GM19468 (cell line): ENCODE measurements around the gene RAB4A.

Experiments used
- ATAC-seq: cut with Tn5 transposase; IDR thresholded peaks from one replicate; pipeline ENCODE4 v1.9.1; 2021; ENCODE audit warnings: mild to moderate bottlenecking, moderate library complexity, moderate number of reproducible peaks; ENCODE audit not compliant: unreplicated experiment; ENCODE audit errors: extremely low read depth

RAB4A gene

DNA sequence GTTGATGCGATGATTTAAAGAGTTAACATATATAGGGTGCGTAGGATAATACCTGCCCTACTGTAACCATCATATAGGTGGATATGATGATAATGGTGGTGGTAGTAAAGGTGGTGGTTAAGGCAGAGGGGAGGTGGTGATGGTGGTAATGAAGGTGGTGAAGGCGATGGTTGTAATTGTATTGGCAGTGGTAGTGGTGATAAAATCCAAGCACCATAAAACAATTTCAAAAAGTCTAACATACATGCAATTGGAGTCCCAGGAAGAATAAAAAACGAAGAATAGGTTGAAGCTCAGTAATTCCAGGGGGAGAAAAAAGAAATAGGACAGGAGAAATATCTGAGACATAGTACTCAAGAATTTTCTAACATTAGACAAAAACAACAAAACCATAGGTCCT is 27.3 kb upstream of the RAB4A start:
- ATAC-seq: no peak

DNA sequence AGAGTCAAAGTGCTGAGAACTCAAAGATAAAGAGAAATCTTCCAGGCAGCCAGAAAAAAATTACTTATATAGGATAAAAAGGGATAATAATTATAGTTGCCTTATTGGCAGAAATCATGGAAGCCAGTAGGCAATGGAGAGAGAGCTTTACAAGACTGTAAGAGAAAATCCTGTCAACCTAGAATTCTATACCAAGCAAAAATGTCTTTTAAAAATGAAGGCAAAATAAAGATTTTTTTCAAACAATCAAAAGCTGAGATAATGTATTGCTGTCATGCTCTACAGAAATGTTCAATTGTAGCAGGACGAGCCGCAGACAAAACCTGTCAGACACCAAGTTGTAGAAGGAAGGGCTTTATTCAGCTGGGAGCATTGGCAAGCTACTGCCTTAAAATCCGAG is 26.8 kb upstream of the RAB4A start:
- ATAC-seq: no peak

DNA sequence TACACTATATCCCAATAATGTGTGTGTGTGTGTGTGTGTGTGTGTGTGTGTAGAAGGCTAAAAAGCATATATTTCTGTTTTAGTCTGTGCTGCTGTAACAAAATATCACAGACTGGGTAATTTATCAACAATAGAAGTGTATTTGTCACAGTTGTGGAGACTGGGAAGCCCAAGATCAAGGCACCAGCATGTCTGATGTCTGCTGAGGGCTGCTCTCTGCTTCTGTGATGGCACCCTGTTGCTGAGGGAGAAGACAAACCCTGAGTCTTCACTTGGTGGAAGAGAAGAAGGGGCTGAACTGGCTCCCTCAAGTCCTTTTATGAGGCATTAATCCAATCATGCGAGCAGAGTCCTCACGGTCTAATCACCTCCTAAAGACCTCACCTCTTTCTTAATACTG is 23.0 kb upstream of the RAB4A start:
- ATAC-seq: no peak

DNA sequence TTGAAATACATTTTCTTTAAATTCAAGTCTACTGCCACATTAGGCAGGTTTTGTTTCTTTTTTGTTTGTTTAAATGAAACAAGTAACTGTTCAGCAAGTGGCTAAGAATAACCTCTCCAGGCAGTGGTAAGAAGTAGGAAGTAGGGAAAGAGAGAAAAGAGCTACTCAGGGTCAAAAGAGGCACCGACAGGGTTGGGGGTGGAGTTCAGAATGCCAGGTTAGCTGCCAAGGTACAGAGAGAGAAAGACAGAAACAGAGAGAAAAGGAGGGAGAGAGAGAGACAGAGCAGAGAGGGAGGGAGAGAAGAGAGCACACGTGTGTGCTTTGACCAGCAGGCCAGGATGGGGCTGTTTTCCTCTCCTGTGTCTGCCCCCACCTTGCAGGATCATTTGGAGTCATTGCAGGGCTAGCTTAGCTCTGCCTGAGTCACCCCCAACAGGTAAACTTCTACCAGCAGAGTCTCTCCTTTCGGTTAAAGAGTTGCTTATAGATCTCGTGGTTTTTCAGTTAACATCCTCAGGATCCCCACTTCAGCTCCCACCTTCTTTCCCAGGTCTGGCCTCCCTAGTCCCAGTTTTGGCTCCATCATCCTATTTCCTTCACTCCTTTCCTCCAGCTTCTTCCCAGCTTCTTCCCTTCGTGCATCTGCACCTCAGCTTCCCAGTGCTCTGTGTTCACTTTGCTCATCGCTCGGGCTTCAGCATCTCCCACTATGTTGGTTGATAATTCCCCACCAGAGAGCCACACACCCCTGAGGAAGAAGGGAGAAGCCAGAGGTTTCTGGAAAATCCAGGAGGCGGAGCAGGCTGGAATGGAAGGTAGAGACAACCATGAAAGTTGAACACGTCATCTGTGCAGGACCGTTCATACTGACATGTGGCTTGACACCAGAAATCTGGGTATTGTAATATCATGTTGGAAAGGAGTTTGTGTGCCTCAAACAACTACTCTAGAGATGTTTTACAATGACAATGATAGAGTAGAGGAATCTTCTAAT is 21.8 kb upstream of the RAB4A start:
- no peak for ATAC-seq

DNA sequence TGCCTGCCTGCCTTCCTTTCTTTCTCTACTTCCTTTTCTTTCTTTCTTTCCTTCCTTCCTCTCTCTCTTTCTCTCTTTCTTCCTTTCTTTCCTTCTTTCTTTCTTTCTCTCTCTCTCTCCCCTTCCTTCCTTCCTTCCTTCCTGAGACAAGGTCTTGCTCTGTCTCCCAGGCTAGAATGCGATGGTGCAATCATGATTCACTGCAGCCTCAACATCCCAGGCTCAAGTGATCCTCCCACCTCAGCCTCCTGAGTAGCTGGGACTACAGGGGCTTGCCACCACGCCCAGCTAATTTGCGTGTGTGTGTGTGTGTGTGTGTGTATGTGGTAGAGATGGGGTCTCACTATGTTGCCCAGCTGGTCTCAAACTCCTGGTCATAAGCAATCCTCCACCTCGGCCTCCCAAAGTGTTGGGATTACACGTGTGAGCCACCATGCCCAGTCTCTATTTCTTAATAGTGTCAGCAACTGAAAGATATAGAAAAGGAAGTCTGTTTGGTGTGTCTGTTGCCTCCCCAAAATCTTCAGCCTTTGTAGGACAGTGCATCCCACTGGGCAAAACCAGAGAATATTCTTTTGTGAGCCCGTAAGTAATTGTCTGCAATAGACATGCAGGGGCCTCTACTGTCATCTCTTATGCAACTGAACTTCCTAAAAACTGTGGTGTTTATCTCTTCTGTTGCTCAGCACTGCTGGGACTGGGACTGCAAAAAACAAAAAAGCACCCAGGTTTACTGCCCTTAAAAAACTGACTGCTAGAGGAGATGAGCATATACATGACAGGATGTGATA is 20.9 kb upstream of the RAB4A start:
- ATAC-seq: no peak

DNA sequence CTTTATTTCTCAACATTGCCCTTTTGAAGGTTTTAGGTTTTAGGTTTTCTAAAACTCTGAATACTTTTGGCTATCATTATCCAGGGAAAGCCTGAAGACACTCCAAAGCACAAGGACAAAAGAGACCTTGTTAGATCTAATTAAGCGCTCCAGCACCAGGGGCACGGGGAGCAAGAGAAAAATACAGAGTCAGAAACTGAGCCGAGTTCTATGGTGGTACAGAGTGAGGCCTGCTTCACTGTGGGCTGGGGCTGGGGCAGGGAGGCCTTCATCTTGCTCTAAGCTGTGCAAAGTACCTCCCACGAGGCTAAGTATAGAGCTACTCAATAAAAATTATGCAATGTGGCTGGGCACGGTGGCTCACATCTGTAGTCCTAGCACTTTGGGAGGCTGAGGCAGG is 19.7 kb upstream of the RAB4A start:
- ATAC-seq: no peak

DNA sequence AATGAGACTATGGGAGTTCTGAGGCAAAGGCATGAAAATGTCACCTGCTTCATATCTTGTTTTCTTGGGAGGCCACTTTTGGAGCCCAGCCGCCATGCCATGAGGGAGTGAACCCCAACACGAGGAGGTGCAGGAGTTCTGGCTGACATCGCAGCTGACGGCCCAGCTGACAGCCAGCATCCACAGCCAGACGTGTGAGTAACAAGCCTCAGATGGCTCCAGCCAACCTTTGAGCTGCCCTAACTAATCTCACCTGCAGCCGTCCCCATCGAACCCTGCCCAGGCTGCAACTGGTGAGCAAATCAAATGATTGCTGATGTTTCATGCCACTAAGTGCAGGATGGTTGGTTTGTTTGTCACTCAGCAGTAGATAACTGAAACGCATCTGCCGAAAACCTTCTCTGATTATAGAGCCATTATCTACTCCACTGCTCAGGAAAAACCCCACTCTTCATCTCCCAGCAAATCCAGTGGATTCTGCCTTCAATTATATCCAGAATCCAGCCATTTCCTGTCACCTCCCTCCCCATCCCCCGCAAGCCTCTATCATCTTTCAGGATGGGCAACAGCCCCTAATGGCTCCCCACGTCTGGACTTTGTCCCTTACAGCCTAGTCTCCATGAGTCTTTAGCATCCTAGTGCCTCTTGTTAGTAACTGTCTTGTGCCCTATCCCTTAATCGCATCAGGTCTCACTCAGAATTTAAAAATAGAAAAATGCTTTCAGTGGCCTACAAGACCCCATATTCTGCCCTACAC is 18.5 kb upstream of the RAB4A start:
- no peak for ATAC-seq

DNA sequence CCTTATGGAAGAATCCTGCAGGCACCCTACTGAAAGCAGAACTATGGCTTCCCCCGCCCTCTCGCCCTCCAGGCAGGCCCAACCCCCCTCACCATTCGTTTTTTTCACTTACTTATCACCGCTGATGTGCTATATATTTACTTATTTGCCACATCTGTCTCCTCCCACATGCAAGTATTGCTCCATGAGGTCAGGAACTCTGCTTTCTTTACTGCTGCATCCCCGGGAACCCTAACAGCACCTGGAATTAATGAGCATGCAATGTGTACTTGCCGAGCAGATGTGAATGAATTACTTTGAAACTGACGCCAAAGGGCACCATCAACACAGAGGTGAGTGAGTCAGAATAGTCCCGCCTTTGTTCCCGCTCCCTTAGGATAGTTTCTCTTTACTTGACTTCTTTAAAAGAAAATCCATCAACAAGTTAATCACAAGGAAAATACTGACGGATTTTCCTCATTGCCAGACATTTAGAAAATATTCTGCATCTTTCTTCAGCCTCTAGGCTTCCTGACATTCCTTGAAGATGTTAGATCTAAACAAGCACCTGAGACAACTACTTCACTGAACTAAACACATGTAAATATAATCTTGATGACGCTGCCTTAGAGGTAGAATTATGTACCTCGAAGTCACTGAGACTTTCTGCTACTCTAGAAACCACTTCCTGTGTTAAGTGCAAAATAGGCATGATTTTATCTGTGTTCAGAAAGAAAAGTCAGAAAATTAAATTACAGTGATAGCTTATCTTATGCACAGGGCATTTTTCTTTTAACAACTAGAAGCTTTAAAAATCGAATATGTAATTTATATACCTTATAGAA is 17.5 kb upstream of the RAB4A start:
- no peak for ATAC-seq

DNA sequence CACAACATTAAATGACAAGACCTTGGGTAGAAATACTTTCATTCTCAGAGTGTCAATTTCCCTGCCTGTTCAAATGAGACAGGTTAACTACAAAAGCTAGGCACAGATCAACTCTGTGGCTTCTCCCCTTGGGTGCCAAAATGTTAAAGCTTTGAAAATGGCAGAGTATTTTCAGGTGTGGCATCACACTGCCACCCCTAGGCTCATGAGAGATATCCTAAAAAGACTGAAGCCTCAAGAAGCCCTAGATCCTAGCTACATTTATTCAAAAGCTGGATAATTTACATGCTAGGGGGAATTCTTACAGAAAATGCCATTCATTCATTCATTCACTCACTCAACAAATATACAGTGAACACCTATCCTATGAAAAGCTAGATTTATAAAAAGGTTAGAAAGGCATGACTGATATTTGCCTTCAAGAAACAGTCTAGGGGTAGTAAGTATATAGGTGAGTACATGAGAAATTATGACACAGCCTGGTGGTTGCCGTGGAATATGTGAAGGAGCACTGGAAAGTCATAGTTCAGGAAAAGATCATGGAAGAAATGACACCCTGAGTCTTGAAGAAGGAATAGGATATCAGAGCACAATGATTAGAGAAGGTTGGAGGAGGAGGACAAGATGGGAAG is 15.9 kb upstream of the RAB4A start:
- no peak for ATAC-seq

DNA sequence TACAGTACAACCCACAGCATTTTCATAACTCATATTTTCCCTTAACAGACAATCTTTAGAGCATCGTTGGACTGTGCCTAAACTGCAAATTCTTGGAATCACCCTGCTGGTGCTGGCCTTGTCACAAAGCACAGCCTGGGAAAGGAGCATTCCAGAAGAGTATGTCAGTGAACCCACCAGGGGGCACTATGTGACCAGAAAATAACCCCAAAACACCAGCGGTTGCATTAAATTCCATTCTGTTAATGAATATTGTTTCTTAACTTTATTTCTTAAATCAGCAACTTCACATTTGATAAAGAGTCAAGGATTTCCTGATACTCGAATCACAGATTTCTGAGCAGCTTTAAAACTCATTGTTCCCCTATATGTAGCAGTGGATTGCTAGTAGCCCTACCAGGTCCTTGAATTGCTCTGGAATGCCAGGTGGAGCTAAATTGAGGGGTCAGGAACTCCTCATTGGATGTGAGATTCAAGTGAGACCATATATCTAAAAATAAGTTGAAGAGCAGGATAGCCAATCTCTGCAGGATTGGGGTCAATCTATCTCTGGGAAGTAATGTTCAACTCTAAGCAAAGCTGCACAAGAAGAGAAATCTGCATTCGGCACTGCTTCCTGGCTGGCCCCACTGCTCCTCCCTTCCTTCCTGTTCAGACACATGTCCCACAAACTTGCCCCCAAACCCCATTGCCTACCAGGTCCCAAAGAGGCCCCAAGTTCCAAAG is 12.7 kb upstream of the RAB4A start:
- no peak for ATAC-seq

DNA sequence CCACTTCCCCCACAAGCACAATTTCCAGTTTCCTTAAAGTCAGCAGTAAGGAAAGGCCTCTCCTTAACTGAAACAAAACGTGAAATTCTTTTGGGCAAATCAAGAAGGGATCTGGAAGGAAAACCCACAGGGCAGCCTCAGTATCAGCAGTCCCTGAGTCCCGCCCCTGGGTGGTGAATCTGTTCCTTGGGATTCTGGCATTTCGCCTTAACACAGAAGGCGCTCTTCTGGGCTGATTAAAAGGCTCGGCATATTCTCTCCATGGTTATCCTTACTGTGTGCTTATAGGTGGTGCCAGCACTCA is 12.2 kb upstream of the RAB4A start:
- ATAC-seq: no peak

DNA sequence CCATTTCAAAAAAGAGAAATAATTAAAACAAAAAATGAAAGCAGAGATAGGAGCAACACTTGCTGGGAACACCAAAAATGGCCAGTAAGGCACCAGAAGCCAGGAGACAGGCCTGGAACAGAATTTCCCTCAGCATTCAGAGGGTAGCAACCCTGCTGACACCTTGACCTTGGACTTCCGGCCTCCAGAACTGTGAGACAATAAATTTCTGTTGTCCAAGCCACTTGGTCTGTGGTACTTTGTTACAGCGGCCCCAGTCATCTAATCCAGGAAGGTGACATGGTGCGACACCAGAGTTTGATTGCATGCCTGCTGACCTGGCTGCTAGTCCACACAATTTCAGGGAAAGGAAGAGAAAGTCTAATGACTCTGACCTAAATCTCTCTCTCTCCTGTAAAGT is 10.6 kb upstream of the RAB4A start:
- no peak for ATAC-seq

DNA sequence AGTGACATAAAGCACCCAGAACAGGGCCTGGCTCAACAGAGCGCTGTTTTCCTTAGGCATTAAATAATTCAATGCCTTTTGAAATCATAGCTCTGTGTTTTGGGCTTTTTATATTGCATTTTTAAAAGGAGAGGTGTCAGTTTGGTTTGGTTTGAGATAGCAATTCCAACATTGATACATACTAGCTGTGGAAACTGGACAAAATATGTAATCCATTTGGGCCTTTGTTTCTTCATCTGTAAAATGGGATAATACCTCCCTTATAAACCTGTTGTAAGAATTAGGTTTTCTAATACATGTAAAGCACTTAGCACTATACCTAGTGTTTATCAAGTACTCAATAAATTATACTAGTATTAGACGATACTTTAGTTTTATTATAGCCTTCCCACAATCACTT is 8.7 kb upstream of the RAB4A start:
- no peak for ATAC-seq

DNA sequence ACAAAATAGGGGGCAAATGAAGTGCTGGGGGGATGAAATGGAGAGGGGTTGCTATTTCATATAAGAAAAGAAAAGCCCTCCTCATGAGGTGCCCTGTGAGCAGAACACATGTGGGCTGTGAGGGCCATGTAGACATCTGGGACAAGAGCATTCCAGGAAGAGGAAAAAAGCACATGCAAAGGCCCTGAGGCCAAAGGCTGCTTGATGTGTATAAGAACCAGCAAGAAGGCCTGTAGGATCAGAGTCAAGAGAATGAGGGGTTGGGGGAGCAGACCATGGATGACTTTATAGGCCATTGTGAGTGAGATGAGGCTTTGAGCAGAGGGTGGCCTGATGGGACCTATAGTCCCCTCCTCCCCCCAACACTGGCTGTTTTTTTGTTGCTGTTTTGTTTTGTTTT is 7.7 kb upstream of the RAB4A start:
- no peak for ATAC-seq

DNA sequence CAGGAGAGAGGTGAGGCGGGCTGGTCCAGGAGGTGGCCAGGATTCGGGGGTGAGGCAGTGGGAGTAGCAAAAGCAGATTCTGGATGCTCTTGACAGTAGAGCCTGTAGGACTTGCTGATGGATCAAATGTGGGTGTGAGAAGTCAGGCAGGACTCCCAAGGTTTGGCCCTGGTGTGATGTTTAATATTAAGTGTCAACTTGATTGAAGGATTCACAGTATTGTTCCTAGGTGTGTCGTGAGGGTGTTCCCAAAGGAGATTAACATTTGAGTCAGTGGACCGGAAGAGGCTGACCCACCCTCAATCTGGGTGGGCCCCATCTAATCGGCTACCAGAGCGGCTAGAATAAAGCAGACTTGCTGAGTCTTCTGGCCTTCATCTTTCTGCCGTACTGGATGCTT is 6.8 kb upstream of the RAB4A start:
- no peak for ATAC-seq

DNA sequence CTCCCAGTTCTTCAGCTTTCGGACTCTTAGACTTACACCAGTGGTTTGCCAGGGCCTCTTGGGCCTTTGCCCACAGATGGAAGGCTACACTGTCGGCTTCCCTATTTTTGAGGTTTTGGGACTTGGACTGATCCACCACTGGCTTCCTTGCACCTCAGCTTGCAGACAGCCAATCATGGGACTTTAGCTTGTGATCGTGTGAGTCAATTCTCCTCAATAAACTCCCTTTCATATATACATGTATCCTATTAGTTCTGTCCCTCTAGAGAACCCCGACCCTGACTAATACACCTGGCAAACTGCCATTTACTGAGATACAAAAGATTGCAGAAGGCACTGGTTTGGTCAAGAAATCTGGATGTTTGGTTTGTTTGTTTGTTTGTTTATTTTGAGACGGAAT is 6.4 kb upstream of the RAB4A start:
- ATAC-seq: no peak

DNA sequence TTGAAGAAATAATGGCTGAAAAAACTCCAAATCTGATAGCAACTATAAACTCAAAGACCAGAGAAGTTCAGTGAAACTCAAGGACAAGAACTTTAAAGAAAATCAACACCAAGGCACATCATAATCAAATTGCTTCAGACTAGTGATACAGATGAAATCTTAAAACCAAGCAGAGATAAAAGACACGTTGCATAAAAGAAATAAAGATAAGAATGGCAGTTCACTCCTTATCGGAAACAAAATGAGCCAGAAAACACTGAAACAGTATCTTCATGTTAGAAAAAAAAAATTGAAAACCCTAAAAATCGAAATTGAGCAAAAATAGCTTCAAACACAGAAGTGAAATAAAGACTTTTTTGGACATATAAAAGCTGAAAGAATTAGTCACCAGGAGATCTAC is 4.6 kb upstream of the RAB4A start:
- no peak for ATAC-seq

DNA sequence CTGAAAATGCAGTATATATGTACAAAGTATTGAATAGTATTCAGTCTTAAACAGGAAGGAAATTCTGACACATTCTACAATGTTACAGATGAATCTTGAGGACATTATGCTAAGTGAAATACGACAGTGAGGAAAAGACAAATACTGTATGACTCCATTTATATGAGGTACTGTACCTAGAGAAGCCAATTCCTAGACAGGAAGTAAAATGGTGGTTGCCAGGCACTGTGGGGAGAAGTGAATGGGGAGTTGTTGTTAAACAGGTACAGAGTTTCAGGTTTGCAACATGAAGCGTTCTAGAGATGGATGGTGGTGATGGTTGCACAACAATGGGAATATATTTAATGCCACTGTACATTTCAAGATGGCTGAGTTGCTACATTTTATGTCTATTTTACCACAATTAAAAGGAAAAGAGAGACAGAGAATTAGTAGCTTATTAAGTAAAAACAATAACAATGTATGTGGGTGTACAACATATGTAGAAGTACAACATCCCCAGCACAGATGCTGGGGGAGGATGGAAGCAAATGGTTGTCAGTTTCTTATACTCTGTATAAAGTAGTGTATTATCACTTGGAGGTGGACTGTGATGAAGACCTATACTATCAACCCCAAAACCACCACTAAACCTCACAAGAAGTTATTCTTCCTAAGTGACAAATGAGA is 3.9 kb upstream of the RAB4A start:
- ATAC-seq: no peak
